CD4-positive, alpha-beta T cell treated with Interferon gamma for 1 hour (primary cell): ENCODE data around the gene SACM1L.

ENCODE experiments used
- DNase-seq: peaks from one replicate; pipeline ENCODE4 v3.0.0-alpha.2; 2020

The SACM1L gene

GRCh38 chr3:45792516-45793172 lies 103.4 kb downstream of the SACM1L start:
- DNase-seq: no peak

- no peak for DNase-seq
Measured at GRCh38 chr3:45793482-45794176, 104.4 kb downstream of the SACM1L start.

GRCh38 chr3:45794177-45794560 lies 105.0 kb downstream of the SACM1L start:
- no peak for DNase-seq

GRCh38 chr3:45794660-45795059 lies 105.5 kb downstream of the SACM1L start:
- no peak for DNase-seq
